GM19438 (cell line): ENCODE data around the gene ANKLE2.
"Not testable (repeated sequence)": the region's sequence is repeated elsewhere in the genome, so short reads cannot be mapped to it uniquely, and the experiment has no call there.

Source experiments
- ATAC-seq: cut with Tn5 transposase; IDR thresholded peaks from one replicate; pipeline ENCODE4 v1.9.1; 2021; ENCODE audit warnings: low read depth; ENCODE audit not compliant: unreplicated experiment

Gene ANKLE2

GRCh38 chr12:132761032-132761920 is at the start of gene ANKLE2:
TSS of gene ANKLE2 (minus strand) at chr12:132761832. CDS start at chr12:132761798, 34 bp downstream.
- peak; percentile 26 for ATAC-seq

DNA sequence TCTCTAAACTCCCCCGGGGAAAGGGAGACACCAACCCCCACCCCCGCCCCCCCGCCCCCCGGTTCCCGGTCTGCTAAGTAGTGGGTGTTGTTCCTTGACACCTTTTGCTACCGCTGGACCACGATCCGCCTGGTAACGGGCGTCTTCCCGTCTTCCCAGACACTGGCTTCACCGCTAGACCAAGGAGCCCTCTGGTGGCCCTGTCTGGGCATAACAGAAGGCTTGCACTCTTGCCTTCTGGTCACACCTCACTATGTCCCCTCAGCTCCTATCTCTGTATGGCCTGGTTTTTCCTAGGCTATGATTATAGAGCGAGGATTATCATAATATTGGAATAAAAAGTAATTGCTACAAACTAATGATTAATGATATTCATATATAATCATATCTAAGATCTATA is 47.8 kb upstream of the ANKLE2 start:
- not testable (repeated sequence) for ATAC-seq

DNA sequence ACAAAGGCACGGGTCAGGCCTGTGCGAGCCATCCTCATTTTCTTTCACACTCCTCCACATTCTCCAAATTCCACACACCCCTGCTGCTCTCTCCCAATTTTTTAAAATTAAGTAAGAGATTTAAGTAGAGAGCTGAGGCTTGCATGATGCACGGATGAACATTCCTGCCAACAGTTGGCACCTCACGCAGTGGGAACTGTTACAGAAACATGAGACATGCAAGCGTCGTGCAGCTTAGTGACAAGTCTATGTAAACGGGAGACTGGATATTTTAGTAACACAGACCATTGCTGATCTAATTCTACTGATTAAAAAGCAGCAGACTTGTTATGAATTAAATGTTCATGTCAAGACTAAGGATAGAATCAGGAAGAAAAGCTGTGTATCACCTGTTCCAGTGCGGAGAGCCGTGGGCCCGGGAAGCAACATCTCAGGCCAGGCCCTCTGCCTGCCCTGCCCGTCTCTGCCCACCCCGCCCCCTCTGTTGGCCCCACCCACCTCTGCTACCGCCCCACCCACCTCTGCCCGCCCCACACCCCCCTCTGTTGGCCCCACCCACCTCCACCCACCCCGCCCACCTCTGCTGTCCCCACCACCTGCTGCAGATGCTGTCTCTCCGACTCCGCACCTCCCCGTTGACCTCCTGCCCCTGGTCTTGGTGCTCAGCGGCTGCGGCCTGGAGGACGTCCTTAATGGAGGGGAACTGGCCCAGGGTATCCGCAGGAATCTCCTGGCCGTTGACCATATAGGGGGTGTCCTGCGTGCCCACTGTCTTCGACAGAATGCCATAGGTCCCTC is 45.9 kb upstream of the ANKLE2 start:
- ATAC-seq, result no peak

DNA sequence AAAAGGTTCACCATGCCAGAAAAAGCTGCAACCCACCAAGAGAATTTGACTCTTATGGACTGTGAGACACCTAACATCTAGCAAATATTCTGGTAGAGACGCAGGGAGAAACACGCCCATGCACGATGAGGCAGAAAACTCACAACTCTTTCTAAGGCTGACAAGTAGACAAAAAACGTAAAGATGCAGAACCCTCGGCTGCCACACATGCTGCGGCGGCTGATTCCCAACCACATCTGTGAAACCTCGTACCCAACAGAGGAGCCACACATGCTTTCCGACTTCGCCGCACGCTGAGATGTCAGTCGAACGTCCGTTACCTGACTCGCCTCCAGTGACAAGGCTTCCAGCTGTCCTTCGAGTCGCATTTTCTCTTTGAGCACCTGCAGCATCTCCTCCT is 45.2 kb upstream of the ANKLE2 start:
- no peak for ATAC-seq

GRCh38 chr12:132804426-132804861 is 42.8 kb upstream of the ANKLE2 start:
- no peak for ATAC-seq

DNA sequence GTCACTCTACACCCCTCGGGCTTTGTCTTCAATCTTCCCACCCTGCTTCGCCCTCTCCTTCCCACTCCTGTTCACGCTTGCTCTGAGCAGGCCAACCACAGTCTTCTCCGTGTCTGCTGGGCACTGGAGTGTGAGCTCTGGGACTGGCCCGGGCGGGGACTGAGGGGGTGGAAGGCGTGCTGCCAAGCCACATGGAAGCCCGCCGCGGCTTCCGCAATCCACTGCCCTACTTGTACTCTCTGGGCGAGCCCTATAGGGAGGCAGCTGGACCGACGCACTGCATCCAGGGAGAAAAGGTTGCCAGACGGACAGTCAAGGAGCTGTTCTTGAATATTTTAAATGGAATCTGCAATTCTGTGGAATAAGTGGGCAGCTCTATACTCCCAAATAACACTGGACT is 42.3 kb upstream of the ANKLE2 start:
- no peak for ATAC-seq

DNA sequence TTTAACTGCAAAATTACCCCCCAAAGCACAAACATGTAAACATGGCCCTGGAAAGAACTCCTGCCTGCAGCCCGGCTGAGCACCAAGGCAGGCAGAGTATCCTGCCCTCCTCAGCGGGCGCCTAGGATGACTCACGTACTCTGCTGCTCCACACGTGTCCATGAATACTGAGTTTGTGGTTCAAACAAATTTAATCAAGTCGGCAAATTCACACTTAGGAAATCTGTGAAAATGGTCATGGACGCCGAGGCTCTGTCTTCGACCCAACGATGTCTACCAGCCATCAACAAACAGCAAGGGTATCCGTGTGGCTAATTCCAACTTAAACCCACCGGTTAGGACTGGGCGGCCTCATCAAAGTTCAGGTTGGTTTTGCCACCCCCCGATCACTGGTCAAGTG is 41.5 kb upstream of the ANKLE2 start:
- no peak for ATAC-seq

DNA sequence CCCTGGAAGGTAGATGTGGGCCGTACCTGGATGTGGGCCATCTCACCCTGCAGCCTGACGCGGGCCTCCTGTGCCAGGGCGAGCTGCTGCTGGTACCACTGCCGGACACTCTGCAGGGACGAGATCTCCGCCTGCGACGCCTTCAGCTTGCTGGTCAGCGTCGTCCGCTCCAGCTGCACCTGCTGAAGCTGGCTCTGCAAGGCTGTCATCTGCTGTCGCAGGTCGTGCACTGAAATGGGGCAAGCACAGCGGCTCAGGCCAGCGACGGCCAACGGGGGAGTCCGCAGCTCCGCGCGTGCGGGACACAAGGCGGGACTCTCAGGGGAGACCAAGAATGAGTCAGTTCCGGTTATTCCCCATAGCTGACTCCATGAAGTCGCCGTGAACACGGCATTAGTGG is 40.1 kb upstream of the ANKLE2 start:
- no peak for ATAC-seq

DNA sequence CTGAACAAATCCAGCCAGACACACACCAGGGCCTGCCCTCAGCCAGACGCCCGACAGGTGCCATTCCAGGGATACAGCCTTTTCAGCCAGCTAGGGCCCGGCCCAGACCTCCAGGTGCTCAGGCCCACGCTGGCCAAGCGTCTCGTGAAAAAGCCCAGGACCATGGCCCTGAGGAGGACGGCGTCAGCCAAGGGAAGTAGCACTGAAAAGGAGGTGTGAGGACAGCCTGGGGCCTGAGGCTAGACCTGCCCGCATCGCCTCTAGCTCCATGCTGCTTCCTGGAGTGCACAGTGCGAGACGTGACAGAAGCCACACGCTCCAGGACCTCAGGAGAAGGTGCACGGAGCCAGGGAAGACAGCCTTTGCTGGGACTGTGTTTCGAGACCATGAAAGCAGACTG is 37.2 kb upstream of the ANKLE2 start:
- ATAC-seq, result no peak

- no peak for ATAC-seq
These were observed 36.4 kb upstream of the ANKLE2 start for GRCh38 chr12:132797820-132798570.

DNA sequence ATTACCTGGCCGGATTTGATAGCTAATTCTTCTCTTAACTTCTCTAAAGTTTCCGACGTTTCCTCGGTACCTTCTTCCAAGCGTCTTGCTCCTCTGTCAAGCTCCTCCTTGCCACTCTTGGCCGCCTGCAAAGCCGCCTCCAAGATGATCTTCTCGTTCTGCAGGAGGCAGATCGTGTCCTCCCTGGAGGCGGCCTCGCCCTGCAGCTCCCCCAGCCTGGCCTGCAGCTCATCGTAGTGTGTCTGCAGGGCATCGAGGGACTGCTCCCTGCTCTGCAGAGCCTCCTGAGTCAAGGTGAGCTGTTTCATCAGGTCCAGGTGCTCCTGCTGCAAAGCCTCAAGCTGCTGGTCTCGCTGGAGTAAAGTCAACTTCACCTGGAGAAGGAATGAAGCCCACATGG is 34.2 kb upstream of the ANKLE2 start:
- no peak for ATAC-seq

- ATAC-seq, result not testable (repeated sequence)
These were observed 30.3 kb upstream of the ANKLE2 start for GRCh38 chr12:132791940-132792339.

DNA sequence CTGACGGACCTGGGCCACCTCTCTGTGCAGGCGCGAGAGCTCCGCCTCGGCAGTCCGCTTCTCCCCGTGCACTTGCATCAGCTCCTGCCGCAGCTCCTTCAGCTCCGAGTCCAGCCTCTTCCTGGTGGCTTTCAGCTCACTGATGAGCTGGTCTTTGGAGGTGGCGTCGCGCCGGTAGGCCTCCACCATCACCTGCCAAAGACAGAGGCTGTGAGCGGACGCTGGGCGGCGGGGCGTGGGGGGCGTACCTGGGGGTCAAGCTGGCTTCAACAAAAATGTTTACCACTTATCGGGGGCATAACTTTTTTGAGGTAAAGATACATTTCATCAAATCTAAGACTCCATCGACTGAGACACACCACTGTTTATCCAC is 27.5 kb upstream of the ANKLE2 start:
- ATAC-seq, result no peak

- ATAC-seq, result no peak
These were observed 26.9 kb upstream of the ANKLE2 start for GRCh38 chr12:132788375-132789098.

- ATAC-seq, result no peak
These were observed 26.2 kb upstream of the ANKLE2 start for GRCh38 chr12:132787877-132788276.

- no peak for ATAC-seq
These were observed 24.6 kb upstream of the ANKLE2 start for GRCh38 chr12:132786192-132786591.

- no peak for ATAC-seq
These were observed 22.9 kb upstream of the ANKLE2 start for GRCh38 chr12:132784580-132784979.

DNA sequence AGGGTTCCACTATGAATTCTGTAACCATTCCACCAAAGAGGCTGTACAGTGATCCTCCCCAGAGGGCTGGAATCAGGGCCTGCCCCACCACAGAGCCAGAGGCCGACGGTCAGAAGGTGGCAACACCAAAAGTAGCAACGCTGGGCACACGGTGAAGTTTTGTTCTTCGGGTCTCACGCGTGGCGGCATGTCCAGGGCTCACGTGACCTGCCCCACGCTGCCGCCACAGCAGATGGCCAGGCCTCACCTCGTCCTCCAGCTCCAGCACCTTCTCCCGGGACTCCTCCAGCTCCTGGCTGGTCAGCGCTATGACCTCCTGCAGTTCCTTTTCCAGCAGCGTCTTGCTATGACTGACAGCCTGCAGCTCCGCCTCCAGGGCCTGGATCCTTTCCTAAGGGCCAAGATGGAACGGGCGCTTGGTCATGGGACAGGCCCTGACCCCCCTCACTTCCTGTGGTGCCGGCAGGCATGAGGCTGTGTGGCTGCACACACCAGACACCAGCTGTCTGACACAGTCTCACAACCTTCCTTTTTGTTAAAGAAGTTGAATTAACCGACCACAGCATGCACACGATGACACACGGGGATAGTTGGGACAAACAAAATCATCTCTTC is 22.4 kb upstream of the ANKLE2 start:
- ATAC-seq, result no peak

DNA sequence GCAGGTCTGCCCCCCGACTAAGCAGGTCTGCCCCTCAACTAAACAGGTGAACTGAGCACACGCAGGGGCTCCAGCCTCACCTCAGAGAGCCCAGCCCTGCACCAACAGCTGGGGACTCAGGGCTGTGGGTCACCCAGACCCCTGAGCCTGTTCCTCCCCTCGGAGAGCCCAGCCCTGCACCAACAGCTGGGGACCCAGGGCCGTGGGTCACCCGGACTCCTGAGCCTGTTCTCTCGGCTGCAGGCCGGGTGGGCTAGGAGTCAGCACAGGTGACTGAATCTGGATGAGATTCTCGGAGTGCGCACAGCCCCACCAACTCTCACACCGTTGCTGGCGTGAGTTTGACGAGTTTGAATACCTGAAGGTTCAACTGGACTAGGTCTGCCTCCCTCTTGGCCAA is 20.3 kb upstream of the ANKLE2 start:
- no peak for ATAC-seq

DNA sequence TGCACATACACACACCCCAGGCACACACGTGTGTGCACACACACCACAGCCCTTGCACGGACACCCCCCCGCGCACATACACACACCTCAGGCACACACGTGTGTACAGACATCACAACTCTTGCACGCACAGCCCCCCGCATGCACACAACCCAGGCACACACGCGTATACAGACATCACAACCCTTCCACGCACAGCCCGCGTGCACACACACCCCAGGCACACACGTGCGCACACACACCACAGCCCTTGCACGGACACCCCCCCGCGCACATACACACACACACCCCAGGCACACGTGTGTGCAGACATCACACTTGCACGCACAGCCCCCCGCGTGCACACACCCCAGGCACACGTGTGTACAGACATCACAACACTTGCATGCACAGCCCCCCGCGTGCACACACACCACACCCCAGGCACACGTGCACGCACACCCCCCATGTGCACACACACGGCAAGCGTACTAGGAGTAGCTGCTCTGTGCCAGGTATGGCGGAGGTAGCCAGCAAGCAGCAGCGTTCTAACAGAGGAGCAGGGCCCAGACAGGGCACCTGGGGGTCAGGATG is 18.2 kb upstream of the ANKLE2 start:
- no peak for ATAC-seq
